ENCODE measurements around the gene ZNF784. TPM values are rescaled to one million over a fixed set of nuclear protein-coding genes. Genes with fewer than 3 reads are reported as not detected.

The ZNF784 gene
- total and polyA plus RNA-seq, 9 of the 15 experiments (the other 6 are each of a cell fraction or from before 2014, with no cell fraction given): 0.14 to 6.1 (median 2.1) TPM

DNA sequence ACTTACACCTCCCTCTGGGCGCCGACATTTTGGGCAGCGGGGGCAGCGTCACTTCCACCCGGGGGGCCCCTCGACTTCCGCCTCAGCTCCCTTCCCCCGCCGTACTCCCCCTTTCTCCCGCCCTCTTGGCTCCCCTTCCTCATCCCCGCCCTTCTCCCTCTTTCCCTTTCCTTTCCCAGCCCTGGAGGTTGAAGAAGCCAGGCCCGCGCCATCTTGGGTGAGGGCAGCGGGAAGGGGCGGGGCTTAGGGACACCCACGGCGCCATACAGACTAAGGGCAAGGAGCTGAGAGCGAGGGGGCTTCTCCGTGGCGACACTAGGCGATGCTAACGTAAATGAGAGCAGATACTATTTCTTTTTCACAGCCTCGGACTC lies 24.9 kb downstream of the ZNF784 start, which contains the start of gene FIZ1 (continued):
- no peak for TF ChIP-seq SREBF1 (IDR thresholded peaks at IDR 0.05; ENCODE audit: borderline replicate concordance, low read depth, low read length)
- TF ChIP-seq ZNF24 (IDR thresholded peaks at IDR 0.05): no peak
- TF ChIP-seq MEF2A (IDR thresholded peaks at IDR 0.05; ENCODE audit: control insufficient read depth, low read depth, low read length): no peak
- TF ChIP-seq RFX7 (CRISPR knock-in tag; IDR thresholded peaks at IDR 0.05): no peak
- no peak for TF ChIP-seq PCBP2 (IDR thresholded peaks at IDR 0.05; ENCODE audit: low read depth, low read length, poor library complexity, severe bottlenecking)
- no peak for TF ChIP-seq ZNF197 (CRISPR knock-in tag; IDR thresholded peaks at IDR 0.05; ENCODE audit: low read depth)
- TF ChIP-seq YBX1 (IDR thresholded peaks at IDR 0.05): no peak
- no peak for TF ChIP-seq HNRNPH1 (optimal IDR thresholded peaks at IDR 0.05; ENCODE audit: low read depth, low read length)
- TF ChIP-seq FOXK2 (conservative IDR thresholded peaks at IDR 0.05 in 1 of 2, IDR thresholded peaks at IDR 0.05 in 1 of 2; ENCODE audit: low read depth in 2 of 2): no peak; a peak in 1 of 4 replicates
- peak; percentile 4 for TF ChIP-seq KDM5B (IDR thresholded peaks at IDR 0.05; ENCODE audit: insufficient replicate concordance, low read depth, low read length)
- no peak for TF ChIP-seq SMAD3 (CRISPR knock-in tag; conservative IDR thresholded peaks at IDR 0.05)
- TF ChIP-seq HNRNPK (IDR thresholded peaks at IDR 0.05; ENCODE audit: low read depth, low read length, poor library complexity, severe bottlenecking): no peak
- TF ChIP-seq, protein P1, sequence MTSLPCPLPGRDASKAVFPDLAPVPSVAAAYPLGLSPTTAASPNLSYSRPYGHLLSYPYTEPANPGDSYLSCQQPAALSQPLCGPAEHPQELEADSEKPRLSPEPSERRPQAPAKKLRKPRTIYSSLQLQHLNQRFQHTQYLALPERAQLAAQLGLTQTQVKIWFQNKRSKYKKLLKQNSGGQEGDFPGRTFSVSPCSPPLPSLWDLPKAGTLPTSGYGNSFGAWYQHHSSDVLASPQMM (CRISPR knock-in tag; IDR thresholded peaks at IDR 0.05): no peak
- no peak for TF ChIP-seq XRCC4 (IDR thresholded peaks at IDR 0.05; ENCODE audit: extremely low read depth, insufficient read depth, insufficient read length)
- TF ChIP-seq SIRT6 (IDR thresholded peaks at IDR 0.05; ENCODE audit: low read depth, low read length): no peak
- TF ChIP-seq KLF16 (IDR thresholded peaks at IDR 0.05): no peak
- TF ChIP-seq E2F1 (CRISPR knock-in tag; IDR thresholded peaks at IDR 0.05): no peak
- no peak for TF ChIP-seq PPARD (CRISPR knock-in tag; IDR thresholded peaks at IDR 0.05)
- no peak for TF ChIP-seq PHF21A (IDR thresholded peaks at IDR 0.05; ENCODE audit: borderline replicate concordance, low read depth)
- TF ChIP-seq ERF (CRISPR knock-in tag; IDR thresholded peaks at IDR 0.05): no peak
- no peak for TF ChIP-seq TEAD1 (CRISPR knock-in tag; IDR thresholded peaks at IDR 0.05)
- TF ChIP-seq IRF2 (CRISPR knock-in tag; IDR thresholded peaks at IDR 0.05): no peak
- TF ChIP-seq ZNF184 (CRISPR knock-in tag; IDR thresholded peaks at IDR 0.05): no peak
- no peak for TF ChIP-seq KLF10 (CRISPR knock-in tag; IDR thresholded peaks at IDR 0.05)
- no peak for TF ChIP-seq CEBPB (tag; IDR thresholded peaks at IDR 0.05)

All from K562 (cell line).